Mesodermal cell (in vitro differentiated cells): ENCODE measurements around the gene FBXW10.
"Not testable (repeated sequence)": the region's sequence is repeated elsewhere in the genome, so short reads cannot be mapped to it uniquely, and the experiment has no call there.

Experiments used
- H3K27ac ChIP-seq: 2 replicates; pipeline ENCODE4 v1.7.0; 2013; ENCODE audit warnings: mild to moderate bottlenecking, low read depth, low read length, moderate library complexity; ENCODE audit not compliant: severe bottlenecking
- H3K36me3 ChIP-seq: 2 replicates; pipeline ENCODE4 v1.7.1; 2013; ENCODE audit warnings: mild to moderate bottlenecking, low read length, moderate library complexity; ENCODE audit not compliant: control insufficient read depth, insufficient read depth
- H3K4me1 ChIP-seq: one replicate; pipeline ENCODE4 v1.7.1; 2013; ENCODE audit warnings: mild to moderate bottlenecking, low read length; ENCODE audit not compliant: insufficient read depth, control insufficient read depth, poor library complexity, severe bottlenecking
- H3K4me3 ChIP-seq: 2 replicates; pipeline ENCODE4 v1.7.0; 2013; ENCODE audit warnings: low read length, control low read depth, mild to moderate bottlenecking; ENCODE audit not compliant: insufficient read depth, poor library complexity, severe bottlenecking; ENCODE audit errors: extremely low read depth
- H3K9me3 ChIP-seq: 2 replicates; pipeline ENCODE4 v1.7.1; 2013; ENCODE audit warnings: mild to moderate bottlenecking, low read length, moderate library complexity; ENCODE audit not compliant: control insufficient read depth
- WGBS, 2 experiments: methylation state at CpG; one replicate each; pipeline ENCODE4 v1.1.5; 2013; ENCODE audit warnings: missing lambda C conversion rate in 2 of 2; ENCODE audit not compliant: insufficient coverage in 2 of 2; 5-methylcytosine and 5-hydroxymethylcytosine counted together

FBXW10 gene

GRCh38 chr17:18757368-18758044 lies 13.7 kb downstream of the FBXW10 start:
- H3K27ac ChIP-seq, H3K36me3 ChIP-seq, H3K4me3 ChIP-seq, H3K9me3 ChIP-seq, H3K4me1 ChIP-seq: not testable (repeated sequence)
- WGBS, 2 experiments = 88 to 93% methylated on average over 2 to 4 of the region's 8 CpGs

GRCh38 chr17:18758344-18758743 lies 14.5 kb downstream of the FBXW10 start:
- not testable (repeated sequence) for H3K36me3 ChIP-seq, H3K27ac ChIP-seq, H3K4me1 ChIP-seq, H3K4me3 ChIP-seq, H3K9me3 ChIP-seq
- no CpG with 5 or more reads among the region's 6 CpGs for WGBS, 2 experiments

- not testable (repeated sequence) for H3K36me3 ChIP-seq, H3K27ac ChIP-seq, H3K9me3 ChIP-seq, H3K4me3 ChIP-seq, H3K4me1 ChIP-seq
- no CpG with 5 or more reads among the region's 6 CpGs for WGBS, 2 experiments
Measured at GRCh38 chr17:18760221-18760620, 16.4 kb downstream of the FBXW10 start.

- not testable (repeated sequence) for H3K9me3 ChIP-seq, H3K4me3 ChIP-seq, H3K27ac ChIP-seq, H3K4me1 ChIP-seq, H3K36me3 ChIP-seq
- WGBS, 2 experiments = no CpG with 5 or more reads among the region's 4 CpGs
Measured at GRCh38 chr17:18770572-18770971, 26.7 kb downstream of the FBXW10 start.

- not testable (repeated sequence) for H3K4me1 ChIP-seq, H3K27ac ChIP-seq, H3K4me3 ChIP-seq, H3K36me3 ChIP-seq, H3K9me3 ChIP-seq
- WGBS, 2 experiments = 100% methylated on average over 1 of the region's 4 CpGs; no CpG with 5 or more reads in 1 of the 2 experiments
Measured at GRCh38 chr17:18771066-18771465, 27.2 kb downstream of the FBXW10 start.

- 100% methylated on average over 2 of the region's 7 CpGs; no CpG with 5 or more reads in 1 of the 2 experiments for WGBS, 2 experiments
Measured at GRCh38 chr17:18772471-18772870, 28.6 kb downstream of the FBXW10 start.

GRCh38 chr17:18780991-18781718 lies 37.3 kb downstream of the FBXW10 start, which contains the start of gene TVP23B:
Gene TVP23B, plus strand, starts transcription at chr17:18781183. Its CDS starts 111 bp downstream, at chr17:18781294.
- 0% methylated on average over 7 to 12 of the region's 56 CpGs for WGBS, 2 experiments
- peaks cover 12% of the 10 kb centered on the region for H3K36me3 ChIP-seq
- not testable (repeated sequence) for H3K9me3 ChIP-seq, H3K4me1 ChIP-seq
- H3K4me3 ChIP-seq = peak within 1 kb of the TSS; percentile 47
- peak within 1 kb of the TSS; percentile 84 for H3K27ac ChIP-seq

More at GRCh38 chr17:18772471-18772870, 28.6 kb downstream of the FBXW10 start:
- no peaks in the 10 kb centered on the region for H3K4me1 ChIP-seq
- no peaks in the 10 kb centered on the region for H3K9me3 ChIP-seq
- H3K4me3 ChIP-seq = no peak overlapping the region
- no peaks in the 10 kb centered on the region for H3K36me3 ChIP-seq
- H3K27ac ChIP-seq = no peak overlapping the region

- WGBS, 2 experiments = no CpG with 5 or more reads among the region's 5 CpGs
- not testable (repeated sequence) for H3K4me1 ChIP-seq, H3K9me3 ChIP-seq, H3K27ac ChIP-seq
- H3K4me3 ChIP-seq = peak overlapping the region; percentile 47
- H3K36me3 ChIP-seq = peaks cover 12% of the 10 kb centered on the region
Measured at GRCh38 chr17:18781805-18782204, 38.0 kb downstream of the FBXW10 start.

- not testable (repeated sequence) for H3K9me3 ChIP-seq, H3K4me1 ChIP-seq, H3K4me3 ChIP-seq, H3K27ac ChIP-seq
- H3K36me3 ChIP-seq = peaks cover 17% of the 10 kb centered on the region
- 60 to 80% methylated on average over 1 of the region's 1 CpG for WGBS, 2 experiments
Measured at GRCh38 chr17:18785933-18786332, 42.1 kb downstream of the FBXW10 start.

- H3K4me1 ChIP-seq, H3K9me3 ChIP-seq, H3K4me3 ChIP-seq, H3K27ac ChIP-seq: not testable (repeated sequence)
- peaks cover 17% of the 10 kb centered on the region for H3K36me3 ChIP-seq
- 100% methylated on average over 2 of the region's 5 CpGs; no CpG with 5 or more reads in 1 of the 2 experiments for WGBS, 2 experiments
Measured at GRCh38 chr17:18786890-18787289, 43.0 kb downstream of the FBXW10 start.

- no CpG with 5 or more reads among the region's 1 CpG for WGBS, 2 experiments
- H3K4me1 ChIP-seq, H3K9me3 ChIP-seq, H3K4me3 ChIP-seq, H3K27ac ChIP-seq, H3K36me3 ChIP-seq: not testable (repeated sequence)
Measured at GRCh38 chr17:18791402-18791801, 47.5 kb downstream of the FBXW10 start.
